Progenitor cell of endocrine pancreas (in vitro differentiated cells): ENCODE results near the gene SOX2. TPM values are rescaled to one million over a fixed set of nuclear protein-coding genes. Genes with fewer than 3 reads are reported as not detected.

Source experiments
- DNase-seq: peaks from one replicate; pipeline ENCODE4 v3.0.0; 2021; ENCODE audit warnings: low spot score; ENCODE audit not compliant: unreplicated experiment
- H3K27ac Mint-ChIP-seq: 2 replicates; pipeline ENCODE4 v1.8.0; 2021; ENCODE audit warnings: mild to moderate bottlenecking, moderate library complexity, mixed read lengths
- H3K27me3 Mint-ChIP-seq: 2 replicates; pipeline ENCODE4 v1.8.0; 2021; ENCODE audit warnings: mixed read lengths
- H3K36me3 Mint-ChIP-seq: 2 replicates; pipeline ENCODE4 v1.8.0; 2022; ENCODE audit warnings: mixed read lengths; ENCODE audit not compliant: insufficient read depth
- H3K4me1 Mint-ChIP-seq: 2 replicates; pipeline ENCODE4 v1.8.0; 2021; ENCODE audit warnings: low read depth, mixed read lengths
- H3K4me3 Mint-ChIP-seq: 2 replicates; pipeline ENCODE4 v1.8.0; 2021; ENCODE audit warnings: low read depth, mild to moderate bottlenecking, moderate library complexity, mixed read lengths
- H3K9me3 Mint-ChIP-seq: 2 replicates; pipeline ENCODE4 v1.8.0; 2021; ENCODE audit warnings: low read depth, mixed read lengths
- total RNA-seq: library from RNA; stranded (reverse); gene quantifications from 2 replicates; pipeline ENCODE4 v1.2.1, GENCODE V29; 2021
- TF ChIP-seq, protein P1 (sequence below): fragments of 200-600 bp; sonication (generic); IDR thresholded peaks from one replicate; pipeline ENCODE4 v1.5.0; 2021; ENCODE audit warnings: antibody characterized with exemption, mild to moderate bottlenecking; ENCODE audit not compliant: unreplicated experiment

SOX2 gene
- total RNA-seq, 1 donor from 2014 or later: 72.0 TPM

GRCh38 chr3:181695661-181696491 is 15.8 kb upstream of the SOX2 start:
- Mint-ChIP-seq H3K27me3 (peaks cover 45% of the 10 kb centered on the region), H3K27ac (no peak overlapping the region)

DNA sequence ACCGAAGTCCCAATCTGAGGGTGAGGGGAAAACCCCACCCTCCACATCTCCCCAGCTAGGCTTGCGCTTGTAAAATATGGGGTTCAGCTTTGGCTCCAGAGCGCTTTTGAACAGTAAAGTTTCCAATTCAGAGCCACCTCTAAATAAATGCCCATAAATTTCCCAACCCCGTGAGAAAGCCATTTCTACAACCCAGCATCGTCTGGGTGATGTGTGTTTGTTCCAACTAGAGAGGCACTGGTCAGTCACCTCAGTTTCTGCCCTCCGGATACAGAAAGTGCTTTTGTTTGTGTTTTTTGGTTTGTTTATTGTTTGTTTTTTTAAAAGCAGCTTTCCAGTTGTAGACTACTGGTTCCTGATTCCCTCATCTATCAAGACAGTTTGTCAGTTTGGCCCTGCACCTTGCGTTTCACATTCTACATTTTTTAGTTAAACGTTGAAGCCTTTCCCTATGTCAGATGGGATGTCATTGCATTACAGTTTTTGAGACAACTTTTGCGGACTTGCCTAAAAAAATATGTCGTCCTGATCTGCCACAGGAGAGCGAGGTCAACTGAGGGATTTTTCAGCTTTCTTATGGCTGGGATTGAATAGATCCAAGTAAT is 15.0 kb upstream of the SOX2 start:
- Mint-ChIP-seq H3K27me3 (peaks cover 52% of the 10 kb centered on the region), H3K27ac (no peak overlapping the region), H3K36me3 (no peaks in the 10 kb centered on the region), H3K4me3 (no peak overlapping the region), H3K9me3 (no peaks in the 10 kb centered on the region), H3K4me1 (peaks cover 4% of the 10 kb centered on the region)
- TF ChIP-seq, protein P1, sequence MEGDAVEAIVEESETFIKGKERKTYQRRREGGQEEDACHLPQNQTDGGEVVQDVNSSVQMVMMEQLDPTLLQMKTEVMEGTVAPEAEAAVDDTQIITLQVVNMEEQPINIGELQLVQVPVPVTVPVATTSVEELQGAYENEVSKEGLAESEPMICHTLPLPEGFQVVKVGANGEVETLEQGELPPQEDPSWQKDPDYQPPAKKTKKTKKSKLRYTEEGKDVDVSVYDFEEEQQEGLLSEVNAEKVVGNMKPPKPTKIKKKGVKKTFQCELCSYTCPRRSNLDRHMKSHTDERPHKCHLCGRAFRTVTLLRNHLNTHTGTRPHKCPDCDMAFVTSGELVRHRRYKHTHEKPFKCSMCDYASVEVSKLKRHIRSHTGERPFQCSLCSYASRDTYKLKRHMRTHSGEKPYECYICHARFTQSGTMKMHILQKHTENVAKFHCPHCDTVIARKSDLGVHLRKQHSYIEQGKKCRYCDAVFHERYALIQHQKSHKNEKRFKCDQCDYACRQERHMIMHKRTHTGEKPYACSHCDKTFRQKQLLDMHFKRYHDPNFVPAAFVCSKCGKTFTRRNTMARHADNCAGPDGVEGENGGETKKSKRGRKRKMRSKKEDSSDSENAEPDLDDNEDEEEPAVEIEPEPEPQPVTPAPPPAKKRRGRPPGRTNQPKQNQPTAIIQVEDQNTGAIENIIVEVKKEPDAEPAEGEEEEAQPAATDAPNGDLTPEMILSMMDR: no peak
- no peak for DNase-seq

More at GRCh38 chr3:181695661-181696491, 15.8 kb upstream of the SOX2 start:
- H3K9me3 Mint-ChIP-seq: no peaks in the 10 kb centered on the region
- TF ChIP-seq, protein P1: no peak
- peaks cover 4% of the 10 kb centered on the region for H3K4me1 Mint-ChIP-seq
- DNase-seq: no peak
- no peaks in the 10 kb centered on the region for H3K36me3 Mint-ChIP-seq
- H3K4me3 Mint-ChIP-seq: peak overlapping the region; percentile 54

- H3K27me3 Mint-ChIP-seq: peaks cover 68% of the 10 kb centered on the region
- DNase-seq: no peak
- H3K4me3 Mint-ChIP-seq: no peak overlapping the region
- TF ChIP-seq, protein P1: no peak
- no peak overlapping the region for H3K27ac Mint-ChIP-seq
- H3K36me3 Mint-ChIP-seq: no peaks in the 10 kb centered on the region
- H3K4me1 Mint-ChIP-seq: peaks cover 4% of the 10 kb centered on the region
- H3K9me3 Mint-ChIP-seq: no peaks in the 10 kb centered on the region
Measured at GRCh38 chr3:181698263-181698954, 13.3 kb upstream of the SOX2 start.

DNA sequence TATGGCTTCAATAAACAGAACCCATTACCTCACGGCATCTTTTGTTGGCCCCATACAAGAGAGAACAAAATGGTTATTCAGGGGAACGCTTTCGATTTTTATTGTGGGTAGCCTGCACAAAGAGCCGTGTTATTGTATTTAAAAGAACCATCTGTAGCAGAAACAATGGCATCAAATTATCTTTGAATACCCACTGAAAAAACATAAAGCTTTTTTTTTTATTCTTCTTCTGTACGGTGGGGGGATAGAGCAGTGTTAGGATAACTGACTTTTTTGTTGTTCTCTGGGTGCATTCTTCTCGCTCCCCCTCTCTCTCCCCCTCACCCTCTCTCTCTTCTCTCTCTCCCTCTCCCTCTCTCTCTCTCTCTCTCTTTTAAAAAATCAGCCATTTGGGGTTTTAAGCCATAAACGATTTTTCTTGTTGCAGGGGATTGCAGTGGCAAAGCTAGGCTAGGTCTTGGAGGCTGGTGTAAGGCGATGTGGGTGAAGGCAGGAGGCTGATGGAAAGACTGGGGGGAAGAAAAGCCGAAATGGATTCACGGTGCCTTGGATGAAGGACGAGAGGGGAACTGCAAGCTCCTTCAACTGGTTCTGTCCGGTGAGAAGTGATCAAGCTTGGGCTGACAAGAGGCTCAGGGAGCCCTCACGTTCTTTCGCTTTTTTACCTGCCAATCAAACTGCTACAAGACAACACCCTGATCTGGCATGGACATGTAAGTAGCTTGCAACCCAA is 12.4 kb upstream of the SOX2 start:
- DNase-seq: no peak
- Mint-ChIP-seq H3K4me1 (peaks cover 4% of the 10 kb centered on the region), H3K27ac (no peak overlapping the region), H3K27me3 (peaks cover 73% of the 10 kb centered on the region), H3K36me3 (no peaks in the 10 kb centered on the region), H3K9me3 (no peaks in the 10 kb centered on the region), H3K4me3 (no peak overlapping the region)
- TF ChIP-seq, protein P1: no peak
